Measurements from ENCODE around the gene XYLT1. TPM values are rescaled to one million over a fixed set of nuclear protein-coding genes. Genes with fewer than 3 reads are reported as not detected.

Gene XYLT1
- total RNA-seq, 1 donor from 2014 or later, result 59.1 TPM

DNA sequence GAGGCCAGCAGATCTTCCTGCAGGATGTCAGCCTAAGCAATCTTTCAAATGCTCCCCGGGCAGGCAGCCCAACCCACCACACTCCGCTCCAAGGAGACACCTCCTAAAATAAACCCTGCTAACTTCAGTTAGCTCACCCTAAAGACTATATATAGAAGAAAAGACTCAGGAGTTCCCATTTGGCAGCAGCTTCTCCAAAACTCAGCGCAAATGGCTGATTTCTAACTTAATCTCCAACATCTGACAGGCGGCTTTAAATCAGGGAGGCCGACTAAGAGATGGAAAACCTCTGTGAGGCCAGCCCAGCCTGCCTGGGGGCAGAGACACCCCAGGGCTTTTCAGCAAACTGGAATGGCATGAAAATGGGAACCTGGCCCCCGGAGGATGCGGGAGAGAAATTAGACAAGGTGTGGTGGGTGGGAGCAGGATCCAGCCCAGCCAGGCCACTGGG lies 91.6 kb downstream of the XYLT1 start:
- no peak for DNase-seq (ENCODE audit: low spot score)

GRCh38 chr16:17377360-17378324 lies 93.1 kb downstream of the XYLT1 start:
- no peak for DNase-seq (ENCODE audit: low spot score)

- no peak for DNase-seq (ENCODE audit: low spot score)
These were observed 95.1 kb downstream of the XYLT1 start for GRCh38 chr16:17375461-17376304.

DNA sequence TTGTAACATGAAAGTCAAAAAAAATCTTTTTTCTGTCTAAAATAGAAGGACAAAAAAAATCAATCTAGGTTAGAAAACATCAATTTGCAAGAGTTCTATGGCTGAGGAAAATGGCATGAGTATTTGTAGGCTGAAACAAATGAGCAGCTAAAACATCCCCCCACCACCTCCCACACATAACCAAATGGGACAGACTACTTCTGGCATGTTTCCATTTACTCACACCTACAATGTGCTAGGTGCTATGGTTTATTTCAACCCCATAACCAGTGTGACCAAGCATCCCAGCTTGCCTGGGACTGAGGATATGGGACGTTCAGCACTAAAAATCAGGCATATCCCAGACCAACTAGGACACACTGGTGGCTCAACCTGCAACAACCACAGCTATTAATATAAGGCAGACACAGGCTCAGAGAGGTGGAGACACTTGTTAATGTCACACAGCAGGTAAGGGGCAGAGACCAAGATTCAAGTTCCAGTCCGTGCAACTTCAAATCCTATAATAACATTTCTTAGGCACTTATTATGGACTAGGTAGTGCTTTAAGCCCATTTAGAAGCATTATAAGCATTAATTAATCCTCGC lies 96.0 kb downstream of the XYLT1 start:
- no peak for DNase-seq (ENCODE audit: low spot score)

DNA sequence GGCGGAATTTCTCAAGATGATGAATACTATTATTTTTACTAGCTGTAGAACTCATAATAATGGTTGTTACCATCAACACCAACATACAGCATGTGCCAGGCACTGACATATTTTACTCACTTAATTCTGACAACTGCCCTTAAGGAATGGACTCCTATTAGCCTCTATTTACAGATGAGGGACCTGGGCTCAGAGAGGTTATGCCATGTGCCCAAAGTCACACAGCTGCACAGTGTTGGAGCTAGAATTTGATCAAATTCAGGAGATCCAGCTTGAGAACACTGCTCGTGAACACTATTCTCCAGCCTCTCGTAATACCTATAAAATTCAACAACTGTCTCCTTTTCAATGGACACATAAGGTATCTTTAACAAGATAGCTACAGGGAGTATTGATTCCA lies 97.2 kb downstream of the XYLT1 start:
- DNase-seq (ENCODE audit: low spot score), result no peak

- DNase-seq (ENCODE audit: low spot score), result no peak
These were observed 98.4 kb downstream of the XYLT1 start for GRCh38 chr16:17372386-17372785.

GRCh38 chr16:17371299-17371698 lies 99.5 kb downstream of the XYLT1 start:
- no peak for DNase-seq (ENCODE audit: low spot score)

DNA sequence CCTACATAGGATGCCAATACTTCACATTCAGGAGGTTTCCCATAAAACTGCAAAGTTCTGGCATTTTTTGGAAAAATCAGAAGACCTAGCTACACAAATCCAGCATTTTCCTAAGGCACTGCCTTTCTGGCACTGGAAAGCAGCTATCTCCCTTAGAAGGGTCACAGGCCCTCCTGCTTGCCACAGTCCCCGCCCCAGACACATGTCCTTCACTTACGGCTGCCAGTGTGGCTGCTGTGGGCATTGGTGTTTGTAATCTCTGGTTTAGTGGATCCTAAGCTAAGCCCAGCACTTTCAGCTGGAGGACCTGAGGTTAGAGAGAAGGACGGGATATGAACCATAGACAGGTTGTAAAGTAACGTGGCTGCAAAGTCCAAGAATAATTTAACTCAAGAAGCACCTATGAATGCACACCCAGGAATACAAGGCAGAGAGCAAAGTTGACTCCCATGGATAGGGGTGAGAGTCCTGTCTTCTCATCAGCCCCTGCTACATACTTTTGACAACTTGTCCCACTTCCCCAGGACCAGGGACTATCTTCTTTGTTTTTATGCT lies 100.0 kb downstream of the XYLT1 start:
- DNase-seq (ENCODE audit: low spot score), result no peak

GRCh38 chr16:17370223-17370707 lies 100.5 kb downstream of the XYLT1 start:
- DNase-seq (ENCODE audit: low spot score), result no peak

GRCh38 chr16:17369421-17370222 lies 101.1 kb downstream of the XYLT1 start:
- DNase-seq (ENCODE audit: low spot score), result no peak

DNA sequence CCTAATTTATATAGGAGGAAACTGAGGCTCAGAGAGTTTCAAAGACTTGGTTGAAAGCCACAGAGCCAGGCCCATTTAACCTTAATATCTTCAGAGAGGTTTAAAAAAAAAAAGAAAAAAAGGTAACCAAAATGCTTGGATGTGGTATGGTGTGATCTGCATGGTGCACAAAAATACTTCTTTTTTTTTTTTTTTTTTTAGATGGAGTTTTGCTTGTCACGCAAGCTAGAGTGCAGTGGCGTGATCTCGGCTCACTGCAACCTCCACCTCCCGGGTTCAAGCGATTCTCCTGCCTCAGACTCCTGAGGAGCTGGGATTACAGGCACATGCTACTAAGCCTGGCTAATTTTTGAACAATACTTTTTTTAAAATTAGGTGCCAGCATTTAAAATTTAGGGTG lies 101.8 kb downstream of the XYLT1 start:
- DNase-seq (ENCODE audit: low spot score), result no peak

DNA sequence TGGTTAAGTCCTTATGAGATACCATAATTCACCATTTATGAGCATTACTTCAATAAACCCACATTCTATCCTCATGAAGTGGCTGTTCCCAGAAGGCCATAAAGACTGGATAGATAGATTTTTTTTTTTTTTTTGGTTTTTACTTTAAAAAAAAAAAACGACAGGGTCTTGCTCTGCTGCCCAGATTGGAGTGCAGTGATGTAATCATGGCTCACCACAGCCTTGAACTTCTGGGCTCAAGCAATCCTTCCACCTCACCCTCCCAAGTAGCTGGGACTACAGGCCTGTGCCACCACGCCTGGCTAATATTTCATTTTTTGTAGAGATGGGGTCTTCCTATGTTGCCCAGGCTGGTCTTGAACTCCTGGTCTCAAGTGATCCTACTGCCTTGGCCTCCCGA lies 102.3 kb downstream of the XYLT1 start:
- DNase-seq (ENCODE audit: low spot score), result no peak

DNA sequence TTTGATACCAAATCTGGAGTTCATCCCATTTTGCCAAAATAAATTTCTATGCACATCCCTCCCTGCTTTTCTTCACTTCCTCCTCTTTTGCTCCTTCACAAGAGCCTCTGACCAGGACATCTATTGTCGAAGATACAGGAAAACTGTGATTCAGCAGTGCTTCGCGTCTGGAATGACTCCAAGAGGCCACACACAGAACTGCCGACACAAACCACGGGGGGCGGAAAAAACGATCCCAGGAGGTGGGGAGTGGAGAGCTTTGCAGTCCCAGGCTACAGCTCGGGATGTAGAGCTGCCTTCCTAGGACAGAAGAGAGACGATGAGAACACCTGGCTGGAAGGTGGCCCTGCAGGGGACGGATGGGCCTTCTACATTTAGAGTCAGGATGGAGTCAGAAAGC lies 102.8 kb downstream of the XYLT1 start:
- no peak for DNase-seq (ENCODE audit: low spot score)

GRCh38 chr16:17367036-17367435 lies 103.7 kb downstream of the XYLT1 start:
- DNase-seq (ENCODE audit: low spot score), result no peak

GRCh38 chr16:17366299-17366961 lies 104.3 kb downstream of the XYLT1 start:
- DNase-seq (ENCODE audit: low spot score), result no peak

- DNase-seq (ENCODE audit: low spot score), result no peak
These were observed 105.0 kb downstream of the XYLT1 start for GRCh38 chr16:17365591-17366298.

DNA sequence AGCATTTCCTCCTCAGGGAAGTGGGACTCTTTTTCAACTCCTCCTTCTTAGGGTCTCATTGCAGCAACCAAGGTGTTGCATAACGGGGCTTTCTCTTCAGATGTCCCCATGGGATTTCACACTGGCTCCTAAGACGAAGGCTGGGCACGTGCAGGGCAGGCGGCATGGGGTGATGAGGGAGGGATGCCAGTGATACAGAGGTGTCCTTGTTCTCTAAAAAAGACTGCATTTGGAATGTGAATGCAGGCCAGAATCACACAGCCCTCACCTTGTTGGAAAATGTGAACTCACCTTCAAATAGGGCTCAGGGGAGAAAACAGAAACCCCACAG lies 105.6 kb downstream of the XYLT1 start:
- no peak for DNase-seq (ENCODE audit: low spot score)

DNA sequence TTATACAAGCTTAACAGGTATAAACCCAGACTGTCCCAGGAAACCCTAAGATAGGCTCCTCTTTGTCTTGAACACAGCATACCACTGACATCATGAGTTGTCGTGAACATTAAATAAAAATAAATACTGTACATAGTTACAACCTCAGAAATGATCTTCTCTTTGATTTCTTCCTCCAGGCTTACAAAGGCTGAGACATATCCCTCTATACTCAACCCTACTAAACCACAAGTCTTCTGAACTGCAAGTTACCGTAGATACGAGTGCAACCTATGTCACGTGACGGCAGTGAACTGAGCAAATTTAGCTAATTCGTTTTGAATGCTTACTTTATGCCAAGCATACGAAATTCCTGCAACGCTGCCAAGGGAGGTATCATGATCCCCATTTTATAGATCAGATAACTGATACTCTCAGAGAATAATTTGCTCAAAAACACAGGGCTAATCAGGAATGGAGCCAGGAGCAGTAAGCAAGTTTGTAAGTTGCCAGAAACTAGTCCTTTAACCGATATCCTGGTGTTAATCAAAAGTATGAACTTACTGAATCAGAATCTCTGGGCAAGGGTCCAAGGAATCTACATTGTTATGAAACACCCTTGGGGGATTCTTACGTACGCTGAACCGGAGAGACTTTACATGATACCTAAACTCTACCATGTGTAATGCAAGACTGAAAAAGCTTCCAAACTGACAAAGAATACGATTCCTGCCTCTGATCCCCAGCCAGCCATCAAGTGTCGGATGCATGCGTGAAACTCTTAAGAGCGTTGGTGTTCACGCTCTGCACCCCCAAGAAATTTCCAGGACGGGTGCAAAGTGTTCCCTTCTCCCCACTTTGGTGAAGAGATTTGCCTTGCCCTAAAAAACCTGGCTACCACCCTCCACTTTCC lies 106.2 kb downstream of the XYLT1 start:
- DNase-seq (ENCODE audit: low spot score), result no peak
